SK-N-MC (cell line): ENCODE data around the gene ZNF440.
"Not testable (repeated sequence)": the region's sequence is repeated elsewhere in the genome, so short reads cannot be mapped to it uniquely, and the experiment has no call there.

Experiments
- DNase-seq: peaks from one replicate; pipeline ENCODE4 v3.0.0-alpha.2; 2011; ENCODE audit warnings: low read depth, low spot score
- H3K27ac ChIP-seq: fragments of 200-600 bp; sonication (generic); 2 replicates; pipeline ENCODE4 v1.5.1; 2016; ENCODE audit warnings: mixed run types
- H3K36me3 ChIP-seq: fragments of 200-600 bp; sonication (generic); 2 replicates; pipeline ENCODE4 v1.6.1; 2017; ENCODE audit warnings: antibody characterized with exemption, low read length, mixed read lengths; ENCODE audit not compliant: insufficient read depth
- H3K4me3 ChIP-seq: fragments of 200-600 bp; sonication (generic); 2 replicates; pipeline ENCODE4 v1.5.1; 2016
- H3K9ac ChIP-seq: fragments of 200-600 bp; sonication (generic); 2 replicates; pipeline ENCODE4 v1.8.0; 2017; ENCODE audit warnings: mixed run types, mixed read lengths; ENCODE audit not compliant: insufficient read length
- H3K9me3 ChIP-seq: fragments of 200-600 bp; sonication (generic); 2 replicates; pipeline ENCODE4 v1.6.1; 2017; ENCODE audit warnings: low read depth, mild to moderate bottlenecking, antibody characterized with exemption, low read length, moderate library complexity, mixed read lengths
- EZH2 ChIP-seq: fragments of 200-600 bp; sonication (generic); IDR thresholded peaks from one replicate; pipeline ENCODE4 v1.6.1; 2017; ENCODE audit warnings: antibody characterized with exemption
- FOXP2 ChIP-seq: optimal IDR thresholded peaks from 2 replicates; pipeline ENCODE3; 2011; ENCODE audit warnings: mild to moderate bottlenecking, moderate library complexity; ENCODE audit not compliant: insufficient read depth; ENCODE audit errors: extremely low read length, control extremely low read depth
- POLR2AphosphoS5 ChIP-seq: IDR thresholded peaks from 2 replicates; pipeline ENCODE4 v1.6.1; 2012; ENCODE audit warnings: mild to moderate bottlenecking, low read depth, low read length, borderline replicate concordance

The ZNF440 gene

DNA sequence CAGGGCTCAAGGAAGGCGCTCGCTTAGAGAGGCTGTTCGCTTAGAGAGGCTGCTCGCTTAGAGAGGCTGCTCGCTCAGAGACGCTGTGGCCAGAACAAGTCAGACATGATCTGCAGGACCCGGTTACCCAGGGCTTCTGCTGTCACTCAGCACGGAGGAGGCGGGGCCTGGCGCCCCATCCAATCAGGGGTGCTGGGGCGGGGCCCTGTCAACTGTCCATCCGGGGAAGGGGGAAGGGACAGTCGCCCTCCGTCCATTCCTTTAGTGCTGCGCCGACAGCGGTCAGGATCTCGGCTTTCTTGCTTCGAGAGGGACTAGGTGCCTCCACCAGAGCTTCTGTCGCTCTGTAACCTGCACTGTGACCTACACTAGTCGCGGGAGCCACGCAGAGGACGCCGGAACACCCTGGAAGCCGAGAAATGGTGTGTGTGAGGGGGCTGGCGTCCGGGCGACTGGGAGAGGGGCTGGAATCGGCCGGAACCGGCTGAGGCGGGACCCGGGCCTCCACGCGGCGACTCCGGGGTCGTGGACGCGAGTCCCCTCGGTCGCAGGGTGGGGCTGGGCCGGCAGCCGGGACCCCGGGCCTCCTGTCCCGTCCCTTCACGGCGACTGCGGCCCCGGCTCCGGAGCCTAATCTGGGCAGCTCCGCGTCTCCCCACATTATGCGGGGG lies at the start of gene ZNF440:
Gene ZNF440 (plus strand): TSS at position 245 of the 671 bp plus-strand sequence. CDS start 175 bp downstream, at position 420.
- Histone ChIP-seq H3K9me3 (no peaks in the 10 kb centered on the region), H3K27ac (no peak within 1 kb of the TSS), H3K4me3 (peak within 1 kb of the TSS; percentile 89), H3K36me3 (no peaks in the 10 kb centered on the region), H3K9ac (peak within 1 kb of the TSS; percentile 75)
- TF ChIP-seq EZH2 = no peak
- TF ChIP-seq POLR2AphosphoS5 = peak; percentile 85
- TF ChIP-seq FOXP2 = no peak
- DNase-seq = no peak

DNA sequence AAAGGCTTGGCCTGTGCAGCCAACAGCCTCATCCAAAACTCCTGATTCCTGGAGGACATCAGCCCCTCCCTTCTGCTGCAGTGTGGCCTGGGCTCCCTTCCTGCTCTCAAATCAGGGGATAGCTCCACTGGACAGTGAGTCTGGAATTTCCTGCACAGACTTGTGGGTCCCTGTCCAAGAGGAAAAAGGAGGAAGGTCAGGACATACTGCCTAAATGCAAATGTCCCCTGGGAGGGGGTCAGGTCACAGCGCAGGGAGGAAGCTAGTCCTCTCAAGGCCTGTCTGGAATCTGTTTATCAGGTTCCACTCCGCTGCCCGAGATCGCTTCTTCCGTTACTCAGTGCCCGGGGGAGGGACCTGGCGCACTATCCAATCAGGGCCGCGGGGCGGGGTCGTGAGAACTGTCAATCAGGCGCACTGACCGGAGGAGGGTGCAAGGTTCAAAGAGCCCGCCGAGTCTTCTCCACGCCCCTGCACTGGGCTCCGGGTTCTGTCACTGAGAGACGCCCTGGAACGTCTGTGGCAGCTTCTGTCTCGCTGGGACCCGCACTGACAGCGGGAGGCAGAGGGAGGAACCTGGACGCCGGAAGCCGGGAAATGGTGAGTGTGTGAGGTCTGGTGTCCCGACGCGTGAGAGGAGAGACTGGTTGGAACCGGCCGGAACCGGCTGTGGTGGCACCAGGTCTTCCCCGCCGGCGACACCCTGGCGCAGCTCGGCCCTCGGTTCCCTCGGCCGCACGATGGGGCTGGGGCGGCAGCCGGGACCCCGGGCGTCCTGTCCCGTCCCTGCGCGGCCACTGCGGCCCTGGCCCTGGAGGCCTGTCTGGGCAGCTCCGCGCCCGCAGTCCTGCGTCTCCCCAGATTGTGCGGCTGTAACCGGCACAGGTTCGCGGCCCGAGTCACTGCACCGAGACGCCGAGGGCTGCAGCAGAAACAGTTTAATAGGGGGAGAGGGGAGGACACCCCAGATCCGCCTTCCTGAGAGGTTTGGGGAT lies 47.2 kb upstream of the ZNF440 start, which contains the start of gene ZNF441:
Gene ZNF441 (plus strand): TSS at position 404 of the 995 bp plus-strand sequence. CDS start 194 bp downstream, at position 598.
- Histone ChIP-seq H3K36me3 (no peaks in the 10 kb centered on the region), H3K9ac (peak within 1 kb of the TSS; percentile 68), H3K27ac (no peak within 1 kb of the TSS), H3K4me3 (peak within 1 kb of the TSS; percentile 77), H3K9me3 (no peaks in the 10 kb centered on the region)
- TF ChIP-seq POLR2AphosphoS5 (peak; percentile 68; the same call in 1 of the 2 replicates), EZH2 (no peak)
- DNase-seq = peak; percentile 30

DNA sequence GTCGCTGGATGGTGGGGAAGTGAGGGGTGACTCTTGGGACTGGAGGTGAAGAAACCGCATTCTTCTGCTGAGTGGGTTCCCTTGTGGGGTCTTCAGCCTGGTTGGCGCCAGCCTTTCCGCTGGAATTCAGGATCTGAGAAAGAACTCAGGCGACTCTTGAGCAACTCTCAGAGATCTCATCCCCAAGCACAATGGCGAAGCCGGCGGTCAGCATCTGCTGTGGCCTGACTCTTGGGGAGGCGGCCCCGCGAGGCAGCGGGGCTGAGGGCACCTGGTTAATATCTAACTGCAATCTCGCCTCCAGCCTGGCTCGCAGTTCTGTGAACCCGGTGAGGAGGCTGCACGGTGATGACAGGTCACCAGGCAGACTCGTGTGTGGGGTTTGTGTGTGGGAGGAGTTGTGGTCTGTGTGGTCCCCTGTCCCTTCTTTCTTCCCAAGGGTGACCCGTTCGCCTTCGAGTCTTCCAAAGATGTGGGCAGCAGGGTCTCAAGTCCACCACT lies 46.4 kb upstream of the ZNF440 start:
- peak overlapping the region; percentile 68 for H3K9ac ChIP-seq
- H3K9me3 ChIP-seq = no peaks in the 10 kb centered on the region
- peak overlapping the region; percentile 77 for H3K4me3 ChIP-seq
- DNase-seq = no peak
- no peak overlapping the region for H3K27ac ChIP-seq
- TF ChIP-seq FOXP2 = no peak
- H3K36me3 ChIP-seq = no peaks in the 10 kb centered on the region

DNA sequence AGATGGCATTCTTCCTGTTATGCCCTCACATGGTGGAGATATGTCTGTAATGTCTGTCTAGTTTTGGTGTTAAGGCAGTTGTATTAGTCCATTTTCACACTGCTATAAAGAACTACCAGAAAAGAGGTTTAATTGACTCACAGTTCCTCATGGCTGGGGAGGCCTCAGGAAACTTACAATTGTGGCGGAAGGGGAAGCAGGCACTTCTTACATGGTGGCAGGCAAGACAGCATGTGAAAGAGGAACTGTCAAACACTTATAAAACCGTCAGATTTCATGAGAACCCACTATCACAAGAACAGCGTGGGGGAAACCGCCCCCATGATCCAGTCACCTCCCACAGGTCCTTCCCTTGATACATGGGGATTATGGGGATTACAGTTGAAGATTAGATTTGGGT lies 44.1 kb upstream of the ZNF440 start:
- no peaks in the 10 kb centered on the region for H3K9me3 ChIP-seq
- no peak overlapping the region for H3K27ac ChIP-seq
- H3K9ac ChIP-seq = no peak overlapping the region
- TF ChIP-seq EZH2 = no peak
- TF ChIP-seq FOXP2 = no peak
- TF ChIP-seq POLR2AphosphoS5 = no peak
- H3K36me3 ChIP-seq = no peaks in the 10 kb centered on the region
- DNase-seq = no peak
- H3K4me3 ChIP-seq = no peak overlapping the region

DNA sequence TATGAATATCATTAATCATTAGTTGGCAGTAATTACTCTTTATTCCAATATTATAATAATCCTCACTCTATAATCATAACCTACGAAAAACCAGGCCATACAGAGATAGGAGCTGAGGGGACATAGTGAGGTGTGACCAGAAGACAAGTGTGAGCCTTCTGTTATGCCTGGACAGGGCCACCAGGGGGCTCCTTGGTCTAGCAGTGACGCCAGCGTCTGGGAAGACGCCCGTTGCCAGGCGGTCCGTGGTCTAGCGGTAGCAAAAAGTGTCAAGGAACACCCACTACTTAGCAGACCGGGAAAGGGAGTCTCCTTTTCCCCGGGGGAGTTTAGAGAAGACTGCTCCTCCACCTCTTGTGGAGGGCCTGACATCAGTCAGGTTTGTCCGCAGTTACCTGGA lies 42.6 kb upstream of the ZNF440 start:
- not testable (repeated sequence) for DNase-seq, H3K27ac ChIP-seq, H3K36me3 ChIP-seq, H3K9ac ChIP-seq, H3K4me3 ChIP-seq, H3K9me3 ChIP-seq

DNA sequence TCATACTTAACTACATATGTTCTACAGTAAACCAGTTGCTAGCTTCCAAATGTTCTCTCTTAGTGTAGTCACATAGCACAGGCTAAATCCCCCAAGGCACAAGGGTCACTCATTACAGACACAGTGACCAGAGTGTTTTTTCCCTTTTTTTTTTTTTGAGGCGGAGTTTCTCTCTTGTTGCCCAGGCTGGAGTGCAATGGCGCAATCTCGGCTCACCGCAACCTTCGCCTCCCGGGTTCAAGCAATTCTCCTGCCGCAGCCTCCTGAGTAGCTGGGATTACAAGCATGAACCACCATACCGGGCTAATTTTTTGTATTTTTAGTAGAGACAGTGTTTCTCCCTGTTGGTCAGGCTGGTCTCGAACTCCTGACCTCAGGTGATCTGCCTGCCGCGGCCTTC lies 37.4 kb upstream of the ZNF440 start:
- H3K27ac ChIP-seq, H3K9ac ChIP-seq, H3K4me3 ChIP-seq, DNase-seq: not testable (repeated sequence)
- peaks cover 25% of the 10 kb centered on the region for H3K36me3 ChIP-seq
- peaks cover 23% of the 10 kb centered on the region; the same call in 1 of the 2 replicates for H3K9me3 ChIP-seq

DNA sequence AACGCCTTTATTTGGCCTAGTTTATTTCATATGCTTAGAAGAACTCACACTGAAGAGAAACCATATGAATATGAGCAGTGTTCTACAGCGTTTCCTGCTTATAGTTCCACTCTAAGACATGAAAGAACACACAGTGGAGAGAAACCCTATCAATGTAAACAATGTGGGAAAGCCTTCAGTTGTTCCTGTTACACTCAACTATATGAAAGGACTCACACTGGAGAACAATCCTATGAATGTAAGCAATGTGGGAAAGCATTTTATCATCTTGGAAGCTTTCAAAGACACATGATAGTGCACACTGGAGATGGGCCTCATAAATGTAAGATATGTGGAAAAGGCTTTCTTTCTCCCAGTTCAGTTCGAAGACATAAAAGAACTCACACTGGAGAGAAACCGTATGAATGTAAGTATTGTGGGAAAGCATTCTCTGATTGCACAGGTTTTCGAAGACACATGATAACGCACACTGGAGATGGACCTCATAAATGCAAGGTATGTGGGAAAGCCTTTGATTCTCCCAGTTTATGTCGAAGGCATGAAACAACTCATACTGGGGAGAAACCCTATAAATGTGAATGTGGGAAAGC lies 33.5 kb upstream of the ZNF440 start:
- Histone ChIP-seq H3K4me3 (no peak overlapping the region), H3K9ac (no peak overlapping the region), H3K36me3 (peaks cover 26% of the 10 kb centered on the region), H3K9me3 (peaks cover 36% of the 10 kb centered on the region; the same call in 1 of the 2 replicates), H3K27ac (no peak overlapping the region)
- no peak for DNase-seq
- TF ChIP-seq EZH2 (no peak), POLR2AphosphoS5 (no peak), FOXP2 (no peak)

DNA sequence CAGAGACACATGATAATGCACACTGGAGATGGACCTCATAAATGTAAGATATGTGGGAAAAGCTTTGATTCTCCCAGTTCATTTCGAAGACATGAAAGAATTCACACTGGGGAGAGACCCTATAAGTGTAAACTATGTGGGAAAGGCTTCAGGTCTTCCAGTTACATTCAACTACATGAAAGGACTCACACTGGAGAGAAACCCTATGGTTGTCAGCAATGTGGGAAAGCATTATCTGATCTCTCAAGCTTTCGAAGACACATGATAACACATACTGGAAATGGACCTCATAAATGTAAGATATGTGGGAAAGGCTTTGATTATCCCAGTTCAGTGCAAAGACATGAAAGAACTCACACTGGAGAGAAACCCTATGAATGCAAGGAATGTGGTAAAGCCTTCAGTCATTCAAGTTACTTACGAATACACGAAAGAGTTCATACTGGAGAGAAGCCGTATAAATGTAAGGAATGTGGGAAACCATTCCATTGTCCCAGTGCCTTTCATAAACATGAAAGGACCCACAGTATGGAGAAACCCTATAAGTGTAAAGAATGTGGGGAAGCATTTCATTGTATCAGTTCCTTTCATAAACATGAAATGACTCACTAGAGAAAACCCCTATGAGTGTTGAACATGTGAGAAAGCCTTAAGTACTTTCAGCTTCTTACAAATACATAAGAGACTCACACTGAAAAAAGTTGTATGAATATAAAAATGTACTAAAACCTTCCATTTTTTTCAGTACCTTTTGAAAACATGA lies 32.6 kb upstream of the ZNF440 start:
- TF ChIP-seq FOXP2 (no peak), POLR2AphosphoS5 (no peak), EZH2 (no peak)
- no peak overlapping the region for H3K27ac ChIP-seq
- DNase-seq = no peak
- H3K4me3 ChIP-seq = no peak overlapping the region
- H3K9me3 ChIP-seq = peaks cover 33% of the 10 kb centered on the region; the same call in 1 of the 2 replicates
- peaks cover 26% of the 10 kb centered on the region for H3K36me3 ChIP-seq
- H3K9ac ChIP-seq = no peak overlapping the region
